TTC549 (cell line): ENCODE data around the gene CARD19.
"Not testable (repeated sequence)": the region's sequence is repeated elsewhere in the genome, so short reads cannot be mapped to it uniquely, and the experiment has no call there.

Experiments used
- FAIRE-seq: peaks from 2 replicates; lab custom pipeline; 2012; peaks lifted over from hg19 to GRCh38; lab: Jason Lieb, UNC

Gene CARD19

DNA sequence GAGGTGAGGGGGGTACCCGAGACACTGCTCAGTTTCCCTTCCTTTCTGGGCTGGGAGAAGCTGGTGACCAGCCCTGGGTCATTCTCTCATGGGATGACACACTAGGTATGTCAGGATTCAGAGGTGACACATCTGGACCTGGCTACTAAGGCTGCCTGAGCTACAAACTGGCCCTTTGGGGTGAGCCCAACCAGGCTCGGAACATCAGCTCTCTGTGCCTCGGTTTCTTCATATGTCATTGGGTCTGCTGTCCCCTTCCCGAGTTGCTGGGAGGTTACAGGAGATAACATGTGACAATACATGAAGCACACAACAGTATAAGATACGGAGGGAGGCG is 11.8 kb downstream of the CARD19 start:
- FAIRE-seq = no peak

DNA sequence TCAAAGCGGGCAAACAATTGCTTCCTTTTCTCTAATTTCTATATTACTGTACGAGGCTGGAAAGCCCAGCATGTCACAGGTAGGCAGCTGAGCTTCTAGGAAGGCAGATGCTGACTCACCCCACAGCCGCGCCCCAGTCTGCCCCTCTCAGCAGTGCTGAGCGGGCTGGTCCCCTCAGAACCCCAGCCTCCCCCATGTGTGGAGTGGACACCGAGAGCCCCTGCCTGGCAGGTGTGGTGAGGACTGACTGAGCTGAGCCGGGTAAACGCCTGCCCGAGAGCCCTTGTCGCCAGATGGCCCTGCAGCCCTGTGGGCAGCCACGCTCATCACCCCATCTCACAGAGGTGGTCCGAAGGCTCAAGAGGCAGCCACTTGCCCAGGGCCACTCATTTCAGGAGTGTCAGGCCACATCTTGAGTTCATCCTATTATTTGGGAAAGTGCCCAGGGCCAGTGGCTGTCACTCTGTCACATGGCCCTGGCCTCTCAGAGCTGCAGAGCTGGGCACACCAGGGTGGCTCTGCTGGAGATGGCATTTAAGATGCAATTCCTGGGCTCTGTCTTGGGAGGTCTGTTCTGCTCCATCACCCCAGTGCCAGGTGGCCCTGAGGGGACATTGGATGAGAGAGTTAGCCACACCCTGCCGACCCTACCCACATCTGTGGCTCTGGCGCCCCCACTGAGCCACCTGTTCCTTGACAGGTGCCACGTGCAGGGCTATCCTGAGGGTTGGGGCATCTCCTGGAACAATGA is 12.4 kb downstream of the CARD19 start:
- FAIRE-seq = no peak

DNA sequence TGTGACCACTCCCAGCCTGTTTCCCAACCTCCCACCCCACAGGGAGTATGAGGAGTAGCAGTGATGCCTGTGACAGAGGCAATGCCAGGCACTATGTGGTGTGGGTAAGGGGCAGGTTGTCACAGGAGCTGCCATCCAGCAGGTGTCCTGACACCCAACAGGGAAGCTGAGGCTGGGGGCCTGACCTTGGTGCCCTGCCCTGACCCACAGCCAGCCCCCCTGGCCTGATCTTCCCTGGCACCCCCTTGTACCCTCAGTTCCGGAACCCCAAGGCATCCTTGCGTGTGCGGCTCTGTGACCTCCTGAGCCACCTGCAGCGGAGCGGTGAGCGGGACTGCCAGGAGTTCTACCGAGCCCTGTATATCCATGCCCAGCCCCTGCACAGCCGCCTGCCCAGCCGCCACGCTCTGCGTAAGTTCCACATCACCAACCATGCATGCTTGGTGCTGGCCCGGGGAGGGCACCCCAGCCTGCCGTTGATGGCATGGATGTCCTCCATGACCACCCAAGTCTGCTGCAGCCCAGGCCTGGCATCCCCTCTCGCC is 14.4 kb downstream of the CARD19 start:
- FAIRE-seq = no peak

DNA sequence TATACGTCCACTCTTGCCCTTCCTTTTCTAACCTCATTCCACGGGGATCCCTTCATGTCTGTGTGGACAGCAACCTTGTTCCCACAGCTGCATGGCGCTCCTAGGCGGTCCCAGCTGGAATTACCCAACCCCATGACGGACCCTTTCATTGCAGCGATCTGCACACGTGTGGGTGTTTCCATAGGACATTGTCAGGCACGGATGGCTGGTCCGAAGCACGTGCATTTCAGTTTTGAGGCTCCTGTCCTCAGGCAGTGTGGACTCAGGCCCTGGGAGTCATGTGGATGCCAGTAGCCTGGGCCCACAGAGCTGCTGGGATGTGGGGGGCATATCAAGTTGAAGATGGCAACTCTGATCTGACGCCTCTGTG is 15.0 kb downstream of the CARD19 start:
- no peak for FAIRE-seq

DNA sequence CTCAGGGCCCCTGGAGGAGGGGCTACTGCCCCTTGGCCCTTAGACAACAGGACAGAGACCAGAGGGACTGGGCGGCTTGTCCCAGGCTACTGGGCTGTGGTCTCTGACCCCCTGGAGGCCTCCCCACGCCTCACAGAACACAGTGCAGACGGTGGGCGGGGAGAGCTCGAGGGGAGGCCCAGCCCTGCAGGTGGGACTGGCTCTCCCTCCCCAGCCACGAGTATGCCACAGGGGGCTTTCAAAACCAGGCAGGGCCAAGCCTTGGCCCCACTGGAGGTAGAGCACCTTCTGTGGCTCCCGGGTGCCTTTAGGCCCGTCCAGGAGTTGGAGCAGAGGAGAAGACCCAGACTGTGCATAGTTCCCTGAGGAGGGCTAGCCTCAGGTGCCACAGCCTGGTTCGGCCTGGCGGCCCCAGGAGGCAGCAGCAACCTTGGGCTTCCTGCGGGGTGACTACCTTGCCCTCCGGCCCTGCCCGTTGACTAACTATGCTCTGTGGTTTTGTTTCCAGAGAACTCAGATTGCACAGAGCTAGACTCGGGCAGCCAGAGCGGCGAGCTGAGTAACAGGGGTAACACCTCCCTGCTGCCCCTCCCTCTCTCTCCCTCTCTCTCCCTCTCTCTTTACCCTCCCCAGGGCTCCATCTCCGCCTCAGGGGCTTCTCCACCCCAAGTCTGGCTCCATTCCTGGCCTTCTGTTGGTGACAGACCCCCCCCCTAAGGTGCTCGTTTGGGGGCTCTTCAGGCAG is 15.5 kb downstream of the CARD19 start:
- no peak for FAIRE-seq

DNA sequence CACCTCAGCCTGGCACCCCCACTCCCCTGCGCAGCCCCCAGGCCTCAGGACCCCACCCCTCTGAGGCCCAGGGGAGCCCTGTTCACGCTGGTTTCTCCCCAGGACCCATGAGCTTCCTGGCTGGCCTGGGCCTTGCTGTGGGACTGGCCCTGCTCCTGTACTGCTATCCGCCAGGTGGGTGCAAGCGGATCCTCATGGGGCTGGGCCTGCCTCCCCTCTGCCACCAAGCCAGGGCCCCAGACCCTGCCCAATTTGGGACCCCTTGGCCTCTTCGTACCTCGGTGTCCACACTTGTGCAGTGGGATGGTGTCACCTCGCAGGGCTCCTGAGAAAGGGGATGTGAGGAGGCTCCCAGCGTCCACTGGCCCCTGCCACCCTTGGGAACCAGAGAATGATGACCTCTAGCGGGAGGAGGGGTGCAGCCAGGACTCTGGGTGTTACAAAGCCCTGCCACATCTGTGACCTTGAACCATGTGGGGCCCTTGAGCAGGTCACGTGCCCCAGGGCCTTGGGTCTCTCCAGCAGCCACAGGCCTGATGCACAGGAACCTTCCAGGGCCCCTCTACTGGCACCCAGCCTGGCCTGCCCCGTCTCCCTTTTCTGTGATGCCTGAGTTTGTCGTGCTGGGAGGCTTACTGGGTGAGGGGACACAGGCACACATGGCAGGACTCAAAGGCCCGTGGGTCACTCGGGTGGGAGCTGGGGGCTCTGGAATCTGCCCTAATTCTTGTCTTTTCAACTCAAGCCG is 16.3 kb downstream of the CARD19 start:
- no peak for FAIRE-seq

DNA sequence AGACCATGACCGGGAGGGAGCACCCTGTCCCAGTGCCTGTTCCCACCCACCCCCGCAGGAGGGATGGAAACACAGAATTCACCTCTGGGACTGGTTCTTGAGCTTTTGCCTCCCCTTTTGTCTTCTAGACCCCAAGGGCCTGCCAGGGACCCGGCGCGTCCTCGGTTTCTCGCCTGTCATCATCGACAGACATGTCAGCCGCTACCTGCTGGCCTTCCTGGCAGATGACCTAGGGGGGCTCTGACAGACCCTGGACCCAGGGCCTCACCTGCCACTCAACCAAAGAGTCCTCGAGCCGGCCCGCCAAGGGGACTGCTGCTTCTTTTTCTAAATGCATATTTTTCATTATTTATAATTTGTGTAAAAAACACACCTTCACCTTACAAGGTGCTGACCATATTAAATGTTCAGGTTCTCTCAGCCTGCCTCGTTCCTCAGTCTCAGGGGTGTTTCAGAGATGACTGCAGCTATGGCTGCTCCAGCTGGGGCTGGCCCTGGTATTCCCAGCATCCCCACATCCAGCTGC is 16.9 kb downstream of the CARD19 start:
- FAIRE-seq = no peak

DNA sequence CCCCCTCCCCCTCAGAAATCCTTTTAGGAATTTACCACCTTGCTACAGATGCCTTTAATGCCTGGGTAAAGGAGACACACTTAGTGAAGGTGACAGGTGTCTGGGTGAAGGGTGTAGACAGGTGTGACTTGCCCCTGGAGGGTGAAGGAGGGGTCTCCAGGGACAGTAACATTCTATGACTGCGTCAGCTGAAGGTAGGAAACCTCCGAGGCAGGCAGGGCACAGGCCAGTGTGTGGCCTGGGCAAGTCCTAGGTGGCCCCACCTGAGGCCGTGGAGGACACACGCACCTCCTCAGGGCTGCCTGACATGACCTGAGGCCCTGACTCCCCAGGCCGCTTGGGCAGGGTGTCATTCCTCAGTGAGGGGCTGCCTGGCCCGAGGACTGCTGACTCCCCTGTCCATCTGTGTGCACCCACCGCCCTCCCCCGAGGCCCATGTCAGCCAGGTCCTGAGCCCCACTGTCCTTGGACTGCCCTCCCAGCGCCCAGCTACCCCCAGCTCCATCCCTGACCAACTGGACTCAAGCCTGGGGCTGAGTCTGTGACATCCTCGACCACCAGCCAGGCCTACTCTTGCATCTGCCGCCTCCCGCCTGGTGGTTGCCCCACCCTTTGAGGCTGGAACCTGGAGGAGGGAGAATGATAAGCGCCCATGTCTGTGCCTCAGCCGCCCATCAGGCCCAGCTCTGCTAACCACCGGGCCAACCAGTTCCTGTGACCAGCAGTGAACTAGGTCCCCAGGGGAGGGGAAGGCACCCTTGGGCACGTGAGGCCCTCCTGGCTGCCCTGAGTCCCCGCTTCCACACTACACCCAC is 18.4 kb downstream of the CARD19 start:
- FAIRE-seq = no peak

DNA sequence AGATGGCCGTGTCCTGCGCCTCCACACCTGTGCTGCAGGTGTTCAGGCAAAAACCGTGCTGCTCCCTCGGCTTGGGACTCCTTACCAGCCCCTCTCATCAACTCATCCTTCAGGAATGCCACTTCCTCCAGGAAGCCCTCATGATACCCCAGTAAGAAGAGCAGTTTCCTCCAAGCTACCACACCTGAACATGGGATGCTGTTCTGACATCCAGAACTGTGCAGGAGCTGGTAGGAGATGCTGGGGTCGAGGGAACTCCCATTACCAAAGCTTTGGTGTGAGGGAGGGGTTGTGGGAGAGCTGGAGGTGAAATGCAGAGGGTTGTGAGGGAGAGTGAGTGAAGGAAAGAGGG is 18.9 kb downstream of the CARD19 start:
- FAIRE-seq = no peak

DNA sequence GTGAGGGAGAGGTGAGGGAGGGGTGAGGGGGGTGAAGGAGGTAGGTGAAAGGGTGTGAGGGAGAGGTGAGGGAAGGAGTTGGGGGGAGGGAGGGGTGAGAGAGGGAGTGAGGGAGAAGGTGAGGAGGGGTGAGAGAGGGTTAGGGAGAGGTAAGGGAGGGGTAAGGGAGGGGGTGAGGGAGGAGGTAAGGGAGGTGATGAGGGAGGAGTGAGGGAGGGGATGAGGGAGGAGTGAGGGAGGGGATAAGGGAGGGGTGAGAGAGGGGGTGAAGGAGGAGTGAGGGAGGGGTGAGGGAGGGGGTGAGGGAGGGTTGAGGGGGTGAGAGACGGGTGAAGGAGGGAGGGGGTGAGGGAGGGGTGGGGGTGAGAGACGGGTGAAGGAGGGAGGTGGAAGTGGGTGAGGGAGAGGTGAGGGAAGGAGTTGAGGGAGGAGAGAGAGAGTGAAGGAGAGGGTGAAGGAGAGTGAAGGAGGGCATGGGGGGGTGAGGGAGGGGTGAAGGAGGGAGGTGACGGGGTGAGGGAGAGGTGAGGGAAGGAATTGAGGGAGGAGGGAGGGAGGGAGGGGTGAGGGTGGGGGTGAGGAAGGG is 19.6 kb downstream of the CARD19 start:
- FAIRE-seq = no peak

DNA sequence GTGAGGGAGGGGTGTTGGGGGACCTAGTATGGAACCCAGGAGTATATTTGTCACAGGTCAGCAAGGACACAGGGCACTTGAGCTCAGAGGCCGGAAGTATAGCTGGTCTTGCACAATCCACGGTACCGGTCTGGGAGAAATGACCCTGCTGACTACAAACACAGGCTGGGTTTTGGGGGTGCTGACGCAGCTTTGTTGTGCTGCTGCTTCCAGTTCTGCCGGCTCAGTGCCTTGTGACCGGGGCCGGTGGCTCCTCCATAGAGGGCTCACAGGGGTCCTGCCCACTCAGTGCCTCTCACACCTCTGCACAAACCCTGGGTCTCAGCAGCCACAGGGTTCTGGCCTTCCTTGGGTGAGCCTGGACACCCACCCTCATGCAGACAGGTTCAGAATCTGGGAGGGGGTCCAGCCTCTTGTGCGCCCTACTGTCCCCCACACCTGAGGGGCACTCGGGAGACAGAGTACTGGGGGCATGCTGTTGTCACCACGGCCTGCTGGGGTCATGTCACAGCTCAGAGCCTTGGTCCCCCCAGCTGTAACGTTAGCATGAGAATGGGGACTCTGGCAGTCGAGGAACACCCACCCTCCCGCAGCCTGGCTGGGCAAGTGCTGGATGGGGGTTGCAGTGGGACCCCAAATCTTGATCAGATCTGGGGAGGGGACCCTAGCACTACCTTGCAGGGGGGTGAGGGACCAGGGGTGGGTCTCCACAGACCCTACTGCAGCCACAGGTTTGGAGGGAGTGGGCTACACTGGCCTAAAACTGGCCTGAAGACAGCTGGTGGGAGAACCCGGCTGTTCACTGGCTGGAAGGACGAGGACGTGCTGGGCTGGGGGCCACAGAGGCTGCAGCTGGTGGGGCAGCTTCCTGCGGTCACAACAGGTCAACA is 20.3 kb downstream of the CARD19 start:
- no peak for FAIRE-seq

DNA sequence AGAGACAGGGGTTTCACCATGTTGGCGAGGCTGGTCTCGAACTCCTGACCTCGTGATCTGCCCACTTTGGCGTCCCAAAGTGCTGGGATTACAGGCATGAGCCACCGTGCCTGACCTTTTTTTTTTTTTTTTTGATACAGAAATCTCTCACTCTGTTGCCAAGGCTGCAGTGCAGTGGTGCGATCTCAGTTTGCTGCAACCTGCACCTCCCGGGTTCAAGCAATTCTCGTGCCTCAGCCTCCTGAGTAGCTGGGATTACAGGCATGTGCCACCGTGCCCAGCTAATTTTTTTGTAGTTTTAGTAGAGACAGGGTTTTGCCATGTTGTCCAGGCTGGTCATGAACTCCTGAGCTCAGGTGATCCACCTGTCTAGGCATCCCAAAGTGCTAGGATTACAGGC is 21.5 kb downstream of the CARD19 start:
- FAIRE-seq = not testable (repeated sequence)

DNA sequence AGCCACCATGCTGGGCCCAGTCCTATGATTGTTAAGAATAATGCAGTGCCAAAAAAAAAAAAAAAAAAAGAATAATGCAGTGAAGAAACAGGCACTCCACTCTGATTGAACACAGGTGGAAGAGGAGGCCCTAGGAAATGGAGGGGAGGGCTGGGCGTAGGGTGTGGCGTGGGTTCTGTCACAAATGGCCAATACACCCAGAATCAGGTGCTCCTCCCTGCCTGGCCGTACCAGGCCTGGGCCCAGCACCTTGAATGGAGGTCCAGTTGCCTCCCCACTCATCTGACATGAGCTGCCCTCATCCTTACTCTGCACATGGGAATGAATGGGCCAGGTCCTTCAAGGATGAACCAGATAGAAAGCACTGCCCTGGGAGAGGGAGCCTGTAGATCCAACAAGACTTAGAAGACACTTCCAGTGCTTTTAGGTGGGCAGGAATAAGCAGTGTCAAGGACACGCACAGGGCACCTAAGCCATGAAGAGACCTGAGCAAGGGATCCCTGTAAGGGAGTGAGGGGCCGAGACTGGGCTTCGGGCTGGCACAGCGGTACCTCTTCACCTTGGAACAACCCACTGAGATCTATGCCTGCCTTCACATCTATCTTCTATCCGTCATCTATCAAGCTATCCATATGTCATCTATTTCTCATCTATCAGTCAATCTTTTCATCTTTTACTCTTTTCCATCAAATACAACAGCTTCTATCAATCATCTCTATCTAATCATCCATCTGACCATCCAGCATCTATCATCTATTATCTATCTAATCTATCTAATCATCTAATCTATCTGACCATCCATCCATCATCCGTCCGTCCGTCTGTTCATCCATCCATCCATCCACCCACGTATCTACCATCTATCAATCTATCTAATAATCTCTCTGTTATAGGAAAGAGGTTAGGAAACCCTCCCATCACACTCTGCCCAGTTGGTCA is 22.2 kb downstream of the CARD19 start:
- no peak for FAIRE-seq

DNA sequence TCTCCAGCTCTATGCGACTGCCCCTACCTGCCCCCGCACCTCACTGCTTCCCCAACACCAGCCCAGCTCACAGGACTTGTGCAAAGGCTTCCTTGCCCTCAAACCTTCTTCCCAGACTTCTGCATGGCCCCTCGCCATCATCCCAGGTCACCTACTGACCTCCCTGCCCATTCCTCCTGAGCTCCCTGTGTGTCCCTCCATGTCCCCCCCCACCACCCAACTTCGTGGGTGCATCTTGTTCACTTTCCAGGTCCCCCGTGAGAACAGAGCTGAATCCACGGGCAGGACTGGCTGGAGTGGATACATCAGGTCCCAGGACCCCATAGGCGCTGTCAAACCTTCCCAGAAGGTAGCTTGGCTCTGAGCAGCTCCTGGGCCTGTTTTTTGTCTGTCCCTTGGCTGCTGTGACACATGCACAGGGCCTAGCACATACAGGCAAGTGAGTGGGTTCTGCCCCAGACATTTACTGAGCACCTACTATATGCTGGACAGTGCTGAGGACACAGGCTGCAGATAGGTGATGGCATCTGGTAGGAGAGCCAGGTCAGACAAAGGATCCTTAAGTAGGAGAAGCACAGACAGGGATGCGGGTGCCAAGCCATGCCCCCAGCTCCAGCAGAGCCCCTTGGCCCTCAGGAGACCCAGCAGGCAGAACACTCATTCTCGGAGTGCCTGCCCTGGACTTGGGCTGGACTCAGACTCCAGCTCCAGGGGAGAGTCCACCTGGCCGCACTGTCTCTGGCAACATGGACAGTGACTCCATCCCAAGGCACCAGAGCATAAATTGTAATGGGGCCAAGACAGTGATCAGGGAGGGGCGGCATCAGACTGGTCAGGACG is 23.1 kb downstream of the CARD19 start:
- no peak for FAIRE-seq

DNA sequence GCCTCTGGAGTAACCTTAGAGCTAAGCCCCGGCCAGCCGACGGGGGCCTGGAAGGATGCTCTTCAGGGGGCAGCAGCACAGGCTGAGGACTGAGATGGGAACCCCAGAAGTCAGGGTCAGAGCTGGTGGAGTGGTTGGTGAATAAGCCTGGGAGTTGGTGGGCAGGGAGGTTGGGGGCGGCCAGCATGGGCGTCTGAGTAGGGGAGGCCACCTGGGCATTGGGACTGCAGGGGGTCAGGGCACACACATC is 23.6 kb downstream of the CARD19 start:
- FAIRE-seq = no peak

DNA sequence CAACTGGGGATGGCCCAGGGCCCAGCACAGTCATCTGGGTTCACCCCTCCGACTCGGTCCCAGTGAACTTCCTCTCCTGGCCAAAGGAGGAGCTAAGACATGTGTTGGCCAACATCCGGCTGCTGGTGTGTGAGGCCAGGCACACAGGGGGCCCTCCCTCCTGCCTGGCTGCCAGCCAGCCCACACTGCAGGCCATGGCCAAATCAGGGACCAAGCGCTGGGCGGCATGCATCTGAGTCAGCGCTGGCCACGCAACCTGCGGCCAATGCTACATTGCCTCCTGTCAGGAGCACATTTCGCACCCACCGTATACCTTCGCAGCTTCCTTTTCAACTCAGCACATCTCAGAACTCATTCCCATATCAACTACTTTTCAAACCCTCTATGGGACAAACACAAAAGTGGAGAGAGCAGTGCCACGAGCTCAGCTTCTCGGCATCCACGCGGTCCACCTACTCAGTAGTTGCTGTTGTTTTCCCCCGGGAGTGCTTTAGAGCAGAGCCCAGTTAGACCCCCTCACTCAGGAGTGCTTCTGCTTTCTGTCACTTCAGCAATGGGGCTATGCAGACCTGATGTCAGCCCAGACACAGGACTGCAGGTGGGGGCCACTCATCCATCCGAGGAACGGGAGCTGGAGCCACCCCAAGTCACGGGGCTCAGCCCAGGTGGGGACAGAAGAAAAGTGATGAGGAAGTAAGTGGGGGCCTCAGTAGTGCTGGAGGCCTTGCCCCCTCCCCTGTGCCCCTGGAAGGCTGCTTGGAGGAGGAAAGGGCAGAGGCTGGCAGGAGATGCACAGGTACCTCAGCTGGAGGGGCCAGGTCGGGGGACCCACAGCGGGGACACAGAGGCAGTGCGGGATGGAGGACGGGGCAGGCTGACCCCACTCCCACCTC is 24.2 kb downstream of the CARD19 start:
- FAIRE-seq = no peak

DNA sequence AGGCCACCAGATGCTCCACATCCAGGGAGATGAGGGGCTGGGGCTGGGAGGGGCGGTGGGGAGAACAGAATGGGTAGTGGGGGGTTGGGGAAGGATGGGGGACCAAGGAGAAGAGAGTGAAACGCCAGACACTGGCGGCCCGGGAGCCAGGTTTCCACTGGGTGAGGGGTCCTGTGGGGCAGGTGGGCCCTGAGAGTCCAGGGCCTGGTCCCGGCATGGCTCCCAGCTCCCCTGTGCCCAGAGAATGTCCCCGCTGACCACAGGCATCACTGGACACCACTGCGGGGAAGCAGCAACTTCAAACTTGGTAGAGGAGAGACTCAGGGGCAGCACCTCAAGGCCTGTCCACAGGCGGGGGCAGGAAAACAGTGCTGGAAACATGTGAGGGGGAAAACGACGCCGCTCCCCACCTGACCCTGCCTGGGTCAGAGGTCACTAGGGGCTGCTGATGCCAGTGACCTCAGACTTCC is 24.9 kb downstream of the CARD19 start:
- no peak for FAIRE-seq
